NB4 (cell line): ENCODE data around the gene RGL3.

Experiments used
- DNase-seq: peaks from one replicate; pipeline ENCODE4 v3.0.0; 2010; ENCODE audit warnings: low read depth
- H3K4me3 ChIP-seq: one replicate; pipeline ENCODE4 v1.5.1; 2011; ENCODE audit warnings: mild to moderate bottlenecking, low read depth, low read length, moderate library complexity
- CTCF ChIP-seq: IDR thresholded peaks from one replicate; pipeline ENCODE4 v1.5.1; 2012; ENCODE audit warnings: low read depth, low read length
- MAX ChIP-seq: IDR thresholded peaks from 2 replicates; pipeline ENCODE4 v1.6.1; 2011; ENCODE audit warnings: low read depth, low read length
- MYC ChIP-seq: IDR thresholded peaks from 2 replicates; pipeline ENCODE4 v1.6.1; 2011; ENCODE audit warnings: low read depth, low read length
- POLR2A ChIP-seq: IDR thresholded peaks from 2 replicates; pipeline ENCODE4 v1.6.1; 2011; ENCODE audit warnings: mild to moderate bottlenecking; ENCODE audit not compliant: insufficient read length; ENCODE audit errors: extremely low read depth

RGL3 gene

GRCh38 chr19:11400798-11401197 is 18.3 kb downstream of the RGL3 start:
- H3K4me3 ChIP-seq: no peak overlapping the region
- DNase-seq: no peak
- TF ChIP-seq MAX: no peak
- TF ChIP-seq POLR2A: no peak
- no peak for TF ChIP-seq CTCF
- no peak for TF ChIP-seq MYC

- no peak for DNase-seq
- H3K4me3 ChIP-seq: no peak overlapping the region
- no peak for TF ChIP-seq MAX
- TF ChIP-seq CTCF: no peak
- TF ChIP-seq POLR2A: no peak
- TF ChIP-seq MYC: no peak
Observed at GRCh38 chr19:11399667-11400066, 19.4 kb downstream of the RGL3 start.

GRCh38 chr19:11397089-11397610 is 22.0 kb downstream of the RGL3 start:
- DNase-seq: no peak
- H3K4me3 ChIP-seq: no peak overlapping the region
- TF ChIP-seq MAX (no peak), MYC (no peak), CTCF (no peak), POLR2A (no peak)

GRCh38 chr19:11390933-11391680 is 28.0 kb downstream of the RGL3 start:
- DNase-seq: no peak
- no peak for TF ChIP-seq MAX
- TF ChIP-seq POLR2A: no peak
- no peak for TF ChIP-seq CTCF
- no peak for TF ChIP-seq MYC
- no peak overlapping the region for H3K4me3 ChIP-seq

GRCh38 chr19:11390359-11390758 is 28.8 kb downstream of the RGL3 start:
- no peak overlapping the region for H3K4me3 ChIP-seq
- no peak for TF ChIP-seq MAX
- TF ChIP-seq POLR2A: no peak
- no peak for TF ChIP-seq MYC
- TF ChIP-seq CTCF: no peak
- no peak for DNase-seq
